ENCODE measurements around the gene ADAMTS14.

GRCh38 chr10:70656489-70656888 lies 15.8 kb upstream of the ADAMTS14 start:
- no peak for TF ChIP-seq CTCF (conservative IDR thresholded peaks at IDR 0.05)
- TF ChIP-seq EZH2 (IDR thresholded peaks at IDR 0.05; ENCODE audit: low read depth) = no peak
